GM18508 (cell line): ENCODE measurements around the gene PER1.

Experiments used
- ATAC-seq: cut with Tn5 transposase; IDR thresholded peaks from one replicate; pipeline ENCODE4 v1.9.1; 2021; ENCODE audit warnings: moderate number of reproducible peaks; ENCODE audit not compliant: insufficient read depth, unreplicated experiment

Gene PER1

GRCh38 chr17:8167526-8167925 lies 15.3 kb upstream of the PER1 start:
- no peak for ATAC-seq

GRCh38 chr17:8166731-8167130 lies 14.5 kb upstream of the PER1 start:
- ATAC-seq, result no peak

GRCh38 chr17:8164815-8165131 lies 12.6 kb upstream of the PER1 start:
- no peak for ATAC-seq

- no peak for ATAC-seq
Measured at GRCh38 chr17:8163978-8164814, 12.0 kb upstream of the PER1 start.

DNA sequence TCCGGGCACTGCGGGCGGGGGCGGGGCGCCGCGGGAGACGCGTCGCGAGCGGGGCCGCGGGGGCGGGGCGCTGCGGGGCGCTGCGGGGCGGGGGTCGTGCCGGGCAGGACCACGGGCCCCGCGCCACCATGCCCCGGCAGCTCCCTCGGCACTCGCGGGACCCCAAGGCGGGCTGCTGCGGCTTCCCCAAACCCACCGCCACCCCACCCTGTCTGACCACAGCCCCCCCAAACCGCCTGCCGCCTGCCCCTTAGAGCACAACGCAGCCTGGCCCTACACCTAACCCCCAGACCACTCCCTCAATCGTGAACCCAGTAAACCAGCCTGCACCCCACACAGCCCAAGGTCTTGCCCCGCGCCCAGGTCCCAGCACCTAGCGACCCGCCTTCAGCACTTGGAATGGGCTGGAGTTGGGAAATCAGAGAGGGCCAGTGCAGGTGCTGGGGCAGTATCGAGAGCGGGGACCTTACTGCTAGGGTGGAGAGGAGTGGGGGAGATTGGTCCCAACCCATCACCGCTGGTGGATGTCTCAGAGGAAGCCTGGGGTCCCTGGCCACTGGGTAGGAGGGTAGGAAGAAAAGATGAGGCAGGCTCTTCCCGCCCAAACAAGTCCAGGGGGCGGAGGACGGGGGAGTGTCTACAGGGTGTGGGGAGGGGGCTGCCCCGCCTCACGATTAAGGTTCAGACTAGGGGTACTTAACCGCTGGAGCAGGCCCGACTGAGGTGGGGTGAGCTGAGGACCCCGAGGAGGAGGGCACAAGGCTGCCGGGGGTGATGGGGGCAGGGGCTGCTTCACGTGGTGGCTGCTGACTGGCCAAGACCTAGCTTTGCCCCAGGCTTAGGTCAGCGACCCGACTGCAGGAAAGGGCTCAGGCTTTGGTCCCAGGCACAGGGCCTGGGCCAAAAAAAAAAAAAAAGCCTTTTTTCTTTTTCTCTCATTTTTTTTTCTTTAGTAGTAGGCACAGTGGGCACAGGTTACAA lies 11.1 kb upstream of the PER1 start:
- no peak for ATAC-seq

DNA sequence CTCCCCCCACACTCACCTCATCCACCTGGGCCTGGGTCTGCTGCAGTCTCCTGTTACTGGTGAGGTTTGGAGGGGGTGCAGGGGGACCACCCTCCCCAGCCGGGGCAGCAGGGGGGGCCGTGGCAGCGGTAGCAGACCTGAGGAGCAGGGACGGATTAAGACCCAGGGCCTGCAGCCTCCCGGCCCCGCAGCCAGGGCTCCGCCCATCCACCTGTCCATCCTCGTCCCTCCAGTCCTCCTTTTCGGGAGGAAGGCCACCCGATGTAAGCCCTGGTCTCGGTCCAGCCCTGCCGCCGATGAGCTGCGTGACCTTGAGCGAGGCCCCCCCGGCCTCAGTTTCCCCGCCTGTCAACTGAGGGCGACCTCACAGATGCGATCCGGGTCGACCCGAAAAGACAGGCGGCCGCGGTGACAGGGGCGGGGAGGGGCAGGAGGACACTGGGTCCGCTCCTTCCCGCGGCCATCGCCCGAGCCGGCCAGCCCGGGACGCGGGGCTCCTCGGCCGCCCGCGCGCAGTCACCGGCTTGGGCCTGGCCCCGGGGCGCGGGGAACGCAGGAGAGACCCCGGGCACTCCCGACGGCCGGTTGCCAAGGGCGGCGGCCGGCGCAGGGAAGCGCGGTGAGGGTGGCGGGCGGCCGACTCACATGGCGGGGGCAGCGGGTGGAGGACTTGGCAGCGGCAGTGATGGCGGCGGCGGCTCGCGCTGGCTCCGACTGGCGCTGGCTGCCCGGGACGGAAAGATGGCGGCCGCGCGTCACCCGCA lies 10.2 kb upstream of the PER1 start, which contains the start of gene VAMP2:
Gene VAMP2, minus strand, starts transcription at position 716 of the 764 bp plus-strand sequence. Its CDS starts 69 bp downstream, at position 647.
- ATAC-seq, result no peak

DNA sequence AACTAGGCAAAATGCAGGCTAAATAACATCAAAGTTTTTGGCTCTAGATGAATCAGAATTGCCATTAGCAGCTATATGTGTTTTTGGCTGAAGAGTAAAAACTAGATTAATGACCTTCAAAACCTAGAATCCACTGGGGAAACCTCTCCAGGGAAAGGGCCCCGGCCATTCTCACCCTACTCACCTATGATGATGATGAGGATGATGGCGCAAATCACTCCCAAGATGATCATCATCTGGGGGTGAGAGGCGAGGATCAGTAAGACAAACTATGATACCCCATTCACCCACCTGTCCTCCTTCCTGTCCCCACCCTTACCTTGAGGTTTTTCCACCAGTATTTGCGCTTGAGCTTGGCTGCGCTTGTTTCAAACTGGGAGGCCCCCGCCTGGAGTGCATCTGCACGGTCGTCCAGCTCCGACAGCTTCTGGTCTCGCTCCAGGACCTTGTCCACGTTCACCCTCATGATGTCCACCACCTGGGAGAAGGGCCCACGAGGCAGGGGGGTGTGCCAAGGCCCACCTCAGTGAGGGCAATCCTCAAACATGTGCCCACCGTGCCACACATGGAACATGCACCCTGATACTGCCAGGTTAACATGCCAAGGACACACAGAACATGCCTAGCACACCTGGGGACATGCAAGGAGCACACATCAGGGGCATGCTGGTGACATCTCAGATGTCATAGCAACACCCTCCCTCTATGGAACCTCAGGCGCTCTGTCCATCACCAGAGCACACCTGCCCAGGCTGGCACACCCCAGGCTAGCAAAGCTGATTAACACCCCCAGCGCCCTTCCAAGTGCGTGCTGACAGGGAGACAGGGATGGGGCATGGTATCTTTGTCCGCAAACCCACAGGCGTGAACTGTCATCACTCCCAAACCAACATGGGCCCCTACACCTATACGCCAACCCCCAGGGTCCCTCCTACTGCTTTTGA lies 9.4 kb upstream of the PER1 start:
- no peak for ATAC-seq

GRCh38 chr17:8160741-8161221 lies 8.6 kb upstream of the PER1 start:
- ATAC-seq, result no peak

- ATAC-seq, result no peak
Measured at GRCh38 chr17:8160224-8160577, 8.0 kb upstream of the PER1 start.

GRCh38 chr17:8159459-8160223 lies 7.4 kb upstream of the PER1 start:
- ATAC-seq, result no peak

DNA sequence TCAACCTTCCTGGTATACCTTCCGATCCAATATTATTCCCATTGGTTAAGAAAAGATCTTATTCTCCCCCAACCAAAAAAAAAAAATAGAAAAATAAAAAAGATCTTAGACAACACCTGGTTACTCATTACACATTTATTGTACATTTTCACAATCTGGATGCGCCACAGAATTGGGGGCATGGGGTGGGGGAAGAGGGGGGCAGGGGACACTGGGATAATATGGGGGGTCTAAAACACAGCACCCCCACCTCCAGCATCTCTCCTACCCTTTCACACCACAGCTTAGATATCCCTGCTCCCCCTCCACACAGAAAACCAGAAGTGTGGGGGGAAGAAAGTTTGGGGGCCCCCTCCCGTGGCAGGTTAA lies 6.8 kb upstream of the PER1 start:
- no peak for ATAC-seq

GRCh38 chr17:8158267-8159031 lies 6.2 kb upstream of the PER1 start:
- ATAC-seq, result no peak

- ATAC-seq, result peak; percentile 56
Measured at GRCh38 chr17:8156246-8156992, 4.2 kb upstream of the PER1 start.

DNA sequence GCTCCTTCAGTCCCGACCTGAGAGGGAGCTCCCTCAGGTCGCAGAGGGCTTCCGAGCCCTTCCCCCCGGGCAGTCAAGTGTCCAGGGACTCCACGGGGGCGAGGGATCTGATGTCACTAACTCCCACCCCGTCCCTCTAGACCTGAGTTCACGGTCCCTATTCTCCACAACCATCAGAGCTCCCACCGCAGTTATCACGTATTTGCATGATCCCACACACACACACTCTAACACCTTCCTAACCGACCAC lies 3.7 kb upstream of the PER1 start:
- ATAC-seq, result no peak

DNA sequence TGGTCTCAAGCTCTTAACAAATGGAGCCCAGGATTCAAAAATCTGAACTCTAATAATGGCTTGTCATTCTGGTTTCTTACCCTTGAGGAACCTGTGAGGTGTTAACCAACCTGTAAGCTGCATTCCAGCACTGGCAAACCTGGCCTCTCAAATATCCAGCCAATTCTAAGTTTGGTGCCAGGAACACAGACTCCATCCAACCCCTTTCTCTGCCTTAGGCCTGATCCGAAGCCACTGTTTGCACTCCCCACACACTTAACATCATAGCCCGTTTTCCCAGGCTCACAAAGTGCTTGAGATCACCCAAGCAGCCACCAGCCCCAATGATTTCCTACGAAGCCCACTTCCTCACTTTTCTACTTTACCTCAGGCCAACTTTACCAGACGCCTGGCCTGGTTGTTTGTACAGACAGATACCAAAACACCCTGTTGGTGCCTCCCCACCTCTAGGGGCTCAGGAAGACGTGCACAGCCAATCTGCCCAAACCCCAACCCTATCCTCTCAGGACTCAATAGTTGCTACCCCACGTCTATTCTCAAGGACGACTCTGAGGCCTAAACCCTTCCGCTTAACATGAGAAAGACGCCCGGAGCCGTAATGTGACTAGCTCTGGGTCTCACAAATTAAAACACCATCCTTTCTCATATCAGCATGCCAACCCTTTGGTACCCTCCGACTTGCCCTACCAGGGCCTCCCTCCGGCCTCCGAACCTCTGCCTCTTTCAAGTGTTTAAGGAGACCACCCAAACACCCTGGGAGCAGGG lies 3.2 kb upstream of the PER1 start:
- no peak for ATAC-seq

- ATAC-seq, result no peak
Measured at GRCh38 chr17:8154608-8155155, 2.5 kb upstream of the PER1 start.
